Heart right ventricle (tissue), 16 donors: ENCODE measurements around the gene DENND1A. TPM values are rescaled to one million over a fixed set of nuclear protein-coding genes. Genes with fewer than 3 reads are reported as not detected.
A peak's percentile ranks its signal among the peaks of the same experiment; 100 is the strongest.

Experiments used
- ATAC-seq, 8 donors: fragments of 200-7000 bp; cut with Tn5 transposase; one replicate each; pipeline ENCODE4 v1.9.1; 2020; ENCODE audit warnings: mild to moderate bottlenecking in 8 of 8, moderate library complexity in 8 of 8, moderate number of reproducible peaks in 1 of 8
- DNase-seq, 2 donors: peaks; one replicate each; pipeline ENCODE4 v3.0.0-alpha.2; 2020
- H3K27ac ChIP-seq, 10 donors: fragments of 200-600 bp; sonication (generic) in 2 of 10; one replicate each; pipeline versions ENCODE4 v1.5.0 to v1.8.0; 2020 to 2022; ENCODE audit warnings: mild to moderate bottlenecking in 3 of 10
- H3K27me3 ChIP-seq, 7 donors: fragments of 200-600 bp; one replicate each; pipeline ENCODE4 v1.8.0; 2021 to 2022; ENCODE audit warnings: mild to moderate bottlenecking in 2 of 7
- H3K36me3 ChIP-seq, 9 donors: fragments of 200-600 bp; sonication (generic) in 1 of 9; one replicate each; pipeline versions ENCODE4 v1.5.0 to v1.8.0; 2020 to 2022; ENCODE audit warnings: mild to moderate bottlenecking in 2 of 9
- H3K4me1 ChIP-seq, 9 donors: fragments of 200-600 bp; sonication (generic) in 1 of 9; one replicate each; pipeline versions ENCODE4 v1.5.0 to v1.8.0; 2020 to 2022; ENCODE audit warnings: mild to moderate bottlenecking in 4 of 9
- H3K4me3 ChIP-seq, 10 donors: fragments of 200-600 bp; sonication (generic) in 2 of 10; one replicate each; pipeline versions ENCODE4 v1.5.0 to v1.8.0; 2020 to 2022; ENCODE audit warnings: mild to moderate bottlenecking in 7 of 10, moderate library complexity in 2 of 10
- H3K9me3 ChIP-seq, 11 donors: fragments of 200-600 bp in 10 of 11; sonication (generic) in 2 of 11; one replicate each; pipeline versions ENCODE4 v1.5.0 to v1.8.0; 2013 to 2022; ENCODE audit warnings: mild to moderate bottlenecking in 2 of 11, control low read depth in 1 of 11, moderate library complexity in 1 of 11
- CTCF ChIP-seq, 9 donors: fragments of 200-600 bp; sonication (generic) in 2 of 9; IDR thresholded peaks; one replicate each; pipeline versions ENCODE4 v1.5.0 to v1.8.0; 2021 to 2022; ENCODE audit warnings: antibody characterized with exemption in 9 of 9, mild to moderate bottlenecking in 5 of 9, moderate library complexity in 1 of 9
- WGBS, 2 donors: extraction: QIAGEN DNeasy Blood & Tissue Kit; methylation state at CpG; one replicate each; pipeline ENCODE4 v1.1.7; 2013; ENCODE audit warnings: inconsistent platforms in 1 of 2; 5-methylcytosine and 5-hydroxymethylcytosine counted together
- intact Hi-C, 10 donors: fragments of 100-400 bp; cut with DNase I; formaldehyde crosslinking; loops; one replicate each; pipeline versions ENCODE4 v1.11.1 to v1.14.2; 2022
- polyA plus RNA-seq, 2 donors: library from polyadenylated mRNA; stranded (reverse); fragments of 200-250 nt; gene quantifications; one replicate each; pipeline ENCODE4 v1.2.3, GENCODE V29; 2013
- total RNA-seq, 10 donors: library from RNA; stranded (reverse); fragmentation: NEBNext Ultra II Directional in 3 of 10; extraction: Animal tissue kit (Norgen Biotek cat#: 25700) in 3 of 10; gene quantifications; one replicate each; pipeline versions ENCODE4 v1.2.1 to v1.2.4, GENCODE V29; 2021 to 2023
- donor health status: Arrhythmogenic right ventricular cardiomyopathy.
- donor health status: ischemic (EF 13 %, LVEDD 7.1; RV severe dilation, severe dysfunction).
- donor health status: healthy with polysubstance abuse.
- donor health status: DM: no; HTN: yes; CAD: no.
- donor health status: DM: no; HTN: no; CAD: no.
- donor health status: ischemic (EF 25% LVEDD 6.9; RV normal size, moderate dysfunction).
- donor health status: ischemic (EF 25% LVEDD 5.7; RV mildly dilated, moderate dysfunction).
- donor health status: healthy.
- donor health status: DM: yes; HTN: yes; CAD: no.
- donor health status: Ischemic cardiomyopathy.
- donor health status: ischemic (EF 35%, LVEDD 5.7; RV mildly dilated, moderate dysfunction).
- donor health status: nonischemic (EF 11% LVEDD 7.7; RV severe dilation, severe dysfunction).
- donor health status: DM: yes; HTN: yes; CAD: no.
- donor health status: PGD.
- donor health status: ischemic (EF 29% LVEDD 5.4; RV normal size, mild dysfunction).
- donor health status: nonischemic (EF 23%, LVEDD 6.1; RV moderate dilation, normal function).

Gene DENND1A
- total and polyA plus RNA-seq, 12 donors = 7.3 to 19.6 (median 12.2) TPM

GRCh38 chr9:123475407-123475806 is 454.5 kb downstream of the DENND1A start:
- WGBS, 2 donors = 97 to 98% methylated on average over 11 of the region's 11 CpGs
- Histone ChIP-seq H3K27ac (no peak overlapping the region), H3K9me3 (no peaks in the 10 kb centered on the region), H3K4me1 (peaks cover 0 to 22% (median 3%) of the 10 kb centered on the region in 9 donors), H3K4me3 (no peak overlapping the region), H3K27me3 (no peaks in the 10 kb centered on the region), H3K36me3 (no peaks in the 10 kb centered on the region)
- TF ChIP-seq CTCF (IDR thresholded peaks at IDR 0.05) = no peak
- DNase-seq (no peak), ATAC-seq (no peak)
- intact Hi-C loops = no loop called here

GRCh38 chr9:123472862-123473614 is 456.9 kb downstream of the DENND1A start:
- no peak for DNase-seq
- Histone ChIP-seq H3K36me3 (no peaks in the 10 kb centered on the region), H3K4me3 (no peak overlapping the region), H3K27ac (no peak overlapping the region), H3K9me3 (no peaks in the 10 kb centered on the region), H3K4me1 (peaks cover 0 to 11% (median 0%) of the 10 kb centered on the region in 9 donors), H3K27me3 (no peaks in the 10 kb centered on the region)
- TF ChIP-seq CTCF (IDR thresholded peaks at IDR 0.05) = no peak
- intact Hi-C loops = no loop called here
- 68 to 85% methylated on average over 14 of the region's 14 CpGs for WGBS, 2 donors
- peak; percentile 30 to 74 (median 52) for ATAC-seq

- no peak overlapping the region for H3K27ac ChIP-seq
- H3K4me3 ChIP-seq = no peak overlapping the region
- H3K36me3 ChIP-seq = no peaks in the 10 kb centered on the region
- TF ChIP-seq CTCF (IDR thresholded peaks at IDR 0.05) = no peak
- no peaks in the 10 kb centered on the region for H3K9me3 ChIP-seq
- H3K27me3 ChIP-seq = no peaks in the 10 kb centered on the region
- DNase-seq = no peak
- intact Hi-C loops = no loop called here
- H3K4me1 ChIP-seq = peaks cover 0 to 11% (median 0%) of the 10 kb centered on the region in 9 donors
- 92 to 95% methylated on average over 12 of the region's 12 CpGs for WGBS, 2 donors
- no peak for ATAC-seq
These were observed 457.9 kb downstream of the DENND1A start for GRCh38 chr9:123471843-123472570.

GRCh38 chr9:123470991-123471770 is 458.7 kb downstream of the DENND1A start:
- no peak for TF ChIP-seq CTCF (IDR thresholded peaks at IDR 0.05)
- ATAC-seq (no peak), DNase-seq (no peak)
- H3K4me3 ChIP-seq = no peak overlapping the region
- peaks cover 0 to 11% (median 0%) of the 10 kb centered on the region in 9 donors for H3K4me1 ChIP-seq
- no peaks in the 10 kb centered on the region for H3K36me3 ChIP-seq
- no peak overlapping the region for H3K27ac ChIP-seq
- 94 to 96% methylated on average over 21 of the region's 21 CpGs for WGBS, 2 donors
- intact Hi-C loops = no loop called here
- no peaks in the 10 kb centered on the region for H3K9me3 ChIP-seq
- H3K27me3 ChIP-seq = no peaks in the 10 kb centered on the region
